ENCODE data around the gene ILDR2.
A peak's percentile ranks its signal among the peaks of the same experiment; 100 is the strongest.

Gene ILDR2

DNA sequence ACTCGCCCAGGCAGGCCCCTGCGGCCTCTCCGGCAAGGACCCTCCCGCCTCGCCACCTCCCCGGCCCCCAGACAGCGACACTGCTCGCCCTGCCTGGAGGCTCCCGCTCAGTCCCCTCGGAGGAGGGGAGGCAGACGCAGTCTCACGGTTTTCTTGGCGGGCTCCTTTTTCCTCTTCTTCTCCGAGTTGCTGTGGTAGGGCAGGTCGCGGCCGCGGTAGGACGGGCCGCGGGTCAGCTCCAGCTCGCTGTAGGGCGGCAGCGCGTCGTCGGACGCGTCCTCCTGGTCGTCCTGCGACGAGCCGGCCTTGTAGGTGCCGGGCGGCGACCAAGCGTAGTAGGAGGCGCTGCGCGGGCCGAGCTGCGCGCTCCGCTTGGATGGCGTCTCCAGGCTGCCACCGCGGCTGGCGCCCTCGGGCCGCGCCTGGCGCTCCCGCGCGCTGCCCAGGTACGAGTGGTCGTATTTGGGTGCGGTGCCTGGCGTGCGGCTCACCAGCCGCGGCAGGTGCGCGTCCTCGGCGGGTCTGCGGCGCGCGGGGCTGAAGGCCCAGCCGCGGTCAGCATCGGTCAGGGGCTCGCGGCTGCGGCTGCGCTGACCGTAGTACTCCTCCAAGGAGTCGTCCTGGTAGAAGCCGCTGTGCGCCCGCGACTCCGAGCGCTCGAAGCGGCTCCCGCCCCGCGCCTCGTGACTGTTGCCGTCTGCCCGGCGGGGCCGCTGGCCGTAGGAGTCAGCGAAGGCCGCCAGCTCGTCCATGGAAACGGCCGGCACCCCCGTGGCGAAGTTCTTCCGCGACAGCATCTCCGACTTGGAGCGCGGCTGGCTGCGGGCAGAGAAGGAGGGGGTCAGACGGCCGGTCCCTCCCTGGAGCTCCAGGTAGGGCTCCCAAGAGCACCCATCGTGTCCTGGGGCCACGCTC is 54.5 kb downstream of the ILDR2 start:
- DNase-seq, result no peak

DNA sequence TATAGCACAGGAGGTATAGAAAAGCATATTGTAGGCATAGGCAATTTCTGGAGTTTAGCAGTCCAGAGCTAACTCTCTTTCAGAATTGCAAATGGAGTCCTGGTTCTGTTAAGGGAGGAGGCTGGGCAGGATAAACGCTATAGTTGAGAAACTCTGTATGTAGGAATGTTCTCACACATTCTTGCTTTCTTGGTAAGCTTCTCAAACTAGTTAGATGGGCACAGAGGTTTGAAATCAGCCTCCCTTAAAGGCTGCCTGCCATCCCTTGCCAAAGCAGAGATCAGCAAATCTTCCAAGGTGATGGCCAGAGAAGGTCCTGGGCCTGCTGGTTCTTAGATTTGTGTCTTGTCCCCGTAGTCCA is 56.4 kb downstream of the ILDR2 start:
- no peak for DNase-seq

DNA sequence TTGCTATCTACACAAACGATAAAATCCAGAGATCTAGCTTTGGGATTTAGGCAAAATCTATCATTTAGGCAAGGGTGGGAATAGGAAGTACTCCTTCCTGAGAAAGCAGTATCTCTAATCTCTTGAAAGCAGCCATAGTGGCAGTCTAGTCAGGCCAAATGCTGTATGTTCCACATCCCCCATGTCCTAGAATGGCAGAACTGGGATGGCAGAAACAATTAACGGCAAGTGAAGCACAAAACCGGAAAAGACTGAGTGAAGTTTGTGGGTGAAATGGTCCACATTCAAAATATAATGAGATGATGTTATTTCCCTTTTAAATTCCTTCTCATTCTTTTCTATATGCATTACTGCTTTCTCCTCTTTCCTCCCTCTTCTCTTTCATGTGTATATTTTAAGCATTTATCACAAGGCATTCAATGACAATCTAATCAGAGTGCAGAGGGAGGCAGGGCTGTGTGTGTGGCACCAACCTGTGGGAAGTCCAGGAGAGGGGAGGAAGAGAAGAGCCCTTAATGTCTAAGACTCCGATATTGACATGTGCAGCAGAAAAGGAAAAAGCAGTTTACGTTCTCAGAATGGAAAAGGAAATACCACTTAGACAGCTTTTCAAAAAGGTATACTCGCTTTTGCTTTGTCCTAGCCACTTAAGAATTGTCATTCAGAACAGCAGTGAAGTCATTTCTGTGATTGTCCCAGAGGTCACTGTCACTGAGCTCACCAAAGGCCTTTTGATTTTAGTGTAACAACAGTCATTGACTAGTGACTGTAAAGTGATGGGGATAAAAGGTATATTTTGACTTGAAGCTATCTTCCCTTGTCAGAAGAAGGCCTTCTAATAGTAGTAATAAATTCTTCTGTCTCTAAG is 57.0 kb downstream of the ILDR2 start:
- DNase-seq, result no peak

DNA sequence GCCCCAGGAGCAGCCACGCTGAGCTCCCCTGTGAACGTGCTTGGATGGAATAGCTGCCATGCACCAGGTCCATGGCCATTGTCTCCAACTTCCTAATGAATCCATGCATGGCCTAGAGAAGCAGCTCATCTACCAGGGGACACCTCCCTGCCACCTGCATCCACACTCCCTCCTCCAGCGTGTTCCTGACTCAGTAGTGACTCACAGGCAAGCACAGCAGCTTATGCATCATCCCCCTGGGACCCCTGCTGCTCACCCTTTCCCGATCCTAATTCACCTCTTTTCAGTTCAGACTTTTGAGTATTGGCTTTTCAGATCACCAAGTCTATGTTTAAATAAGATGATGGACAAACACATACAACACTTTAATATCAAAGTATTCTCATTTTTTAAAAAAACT is 59.4 kb downstream of the ILDR2 start:
- no peak for DNase-seq

DNA sequence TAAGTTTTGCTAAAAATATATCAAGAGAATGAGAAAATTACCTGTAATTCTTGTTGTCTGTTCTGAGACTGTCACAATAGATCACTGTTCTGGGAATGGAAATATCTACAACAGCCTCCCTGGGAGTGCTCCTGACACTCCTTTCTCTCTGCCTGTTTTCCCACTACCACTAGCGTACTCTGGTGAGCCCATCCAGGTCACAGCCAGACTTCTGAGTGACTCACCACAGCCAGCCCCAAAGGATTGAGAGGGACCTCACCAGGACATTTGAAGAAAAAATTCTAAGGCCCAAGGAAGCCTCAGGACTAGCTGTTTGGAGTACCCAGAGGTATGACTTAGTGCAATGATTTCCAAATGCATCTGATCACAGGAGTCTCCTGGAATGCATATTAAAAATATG is 60.3 kb downstream of the ILDR2 start:
- DNase-seq, result no peak

DNA sequence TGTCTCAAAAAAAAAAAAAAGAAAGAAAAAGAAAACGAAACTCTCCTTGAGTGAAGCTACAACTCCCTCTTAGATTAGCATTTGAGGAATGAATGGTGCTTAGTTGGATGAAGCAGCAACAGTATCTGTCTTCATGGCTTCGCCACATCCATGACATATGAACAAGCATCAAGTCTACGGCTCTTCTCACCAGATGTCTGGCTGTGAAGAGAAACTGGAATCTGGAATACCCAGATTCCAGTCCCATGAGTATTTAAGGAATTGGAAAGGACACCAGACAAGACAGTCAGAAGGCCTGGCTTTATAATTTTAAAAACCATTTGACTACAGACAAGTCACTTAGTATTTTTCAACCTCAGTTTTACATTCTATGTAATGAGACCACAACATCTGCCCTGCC is 61.2 kb downstream of the ILDR2 start:
- DNase-seq, result no peak

DNA sequence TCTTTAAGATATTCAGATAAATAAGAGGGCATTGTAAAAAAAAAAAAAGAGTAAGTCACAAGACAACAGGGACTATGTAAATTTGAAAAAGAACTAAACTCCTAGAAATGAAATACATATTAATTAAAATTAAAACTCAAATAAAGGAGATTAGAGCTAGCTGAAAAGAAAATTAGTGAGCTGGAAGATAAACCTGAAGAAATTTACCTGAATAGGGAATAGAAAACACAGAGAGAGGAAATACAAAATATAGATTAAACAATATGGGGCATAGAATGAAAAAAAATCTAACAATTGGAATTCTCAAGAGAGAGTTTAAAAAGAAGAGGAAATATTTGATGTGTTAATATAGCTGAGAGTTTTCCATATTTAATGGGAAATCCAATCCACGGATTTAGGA is 63.7 kb downstream of the ILDR2 start:
- DNase-seq, result no peak

DNA sequence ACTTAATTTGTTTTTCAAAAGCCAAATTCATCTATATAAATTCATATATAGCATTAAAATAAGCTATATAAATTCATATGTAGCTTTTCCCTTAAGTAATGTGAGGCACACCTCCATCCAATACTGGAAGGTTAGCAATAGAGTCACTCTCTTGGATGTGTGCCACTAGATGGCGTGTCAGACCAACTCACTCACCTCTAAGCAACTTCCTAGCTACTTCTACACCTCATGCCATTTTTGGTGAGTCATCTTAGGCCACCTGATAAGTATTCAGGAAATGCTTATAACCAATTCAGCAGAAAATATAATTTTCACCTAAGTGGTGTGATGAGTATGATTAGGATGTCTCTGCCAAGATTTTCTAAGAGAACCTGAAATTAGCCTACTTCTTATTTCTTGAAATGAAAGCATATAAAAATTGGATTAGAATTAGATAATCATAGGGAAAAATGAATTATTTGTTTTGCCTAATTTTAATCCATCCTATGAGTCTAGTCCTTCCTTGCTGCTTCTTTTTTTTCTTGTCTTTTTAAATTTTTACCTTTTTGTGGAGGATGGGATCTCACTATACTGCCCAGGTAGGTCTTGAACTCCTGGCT is 64.8 kb downstream of the ILDR2 start:
- peak; percentile 2 to 39 (median 10) for DNase-seq

DNA sequence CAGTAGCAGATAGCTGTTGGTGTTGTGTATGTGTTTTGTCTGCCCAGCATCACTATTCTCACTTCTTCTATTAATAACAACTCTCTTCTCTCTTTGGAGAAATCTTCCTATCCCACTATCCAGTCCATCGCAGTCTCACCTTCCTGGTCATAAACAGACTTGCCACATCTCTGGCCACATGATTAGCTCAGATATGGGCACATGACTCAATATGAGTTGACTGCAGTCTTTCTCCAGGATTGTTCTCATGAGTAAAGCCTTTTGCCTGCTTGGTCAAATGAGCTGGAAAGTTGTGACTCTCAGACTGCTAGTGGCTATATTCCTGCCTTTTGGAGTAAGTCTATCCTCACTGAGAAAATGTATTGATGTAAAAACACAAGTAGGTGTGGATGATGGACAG is 66.4 kb downstream of the ILDR2 start:
- no peak for DNase-seq

DNA sequence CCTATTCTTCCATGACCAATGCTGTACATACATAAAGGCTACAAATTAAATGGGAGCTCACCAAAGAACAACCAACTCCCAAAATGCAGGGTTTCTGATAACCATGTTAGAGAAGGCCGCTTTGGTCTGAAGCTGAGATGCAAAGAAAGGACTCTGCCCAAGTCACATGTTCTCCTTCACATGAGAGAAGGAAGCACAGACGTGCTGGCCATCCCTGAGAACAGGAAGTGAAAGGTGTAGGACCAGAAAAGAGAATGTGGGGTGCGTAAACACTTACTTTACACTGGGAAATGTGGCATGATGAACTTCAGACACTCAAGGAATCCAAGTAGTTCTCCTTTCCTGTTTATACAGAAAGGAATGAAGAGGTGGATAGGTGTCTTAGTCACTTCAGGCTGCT is 67.6 kb downstream of the ILDR2 start:
- no peak for DNase-seq

DNA sequence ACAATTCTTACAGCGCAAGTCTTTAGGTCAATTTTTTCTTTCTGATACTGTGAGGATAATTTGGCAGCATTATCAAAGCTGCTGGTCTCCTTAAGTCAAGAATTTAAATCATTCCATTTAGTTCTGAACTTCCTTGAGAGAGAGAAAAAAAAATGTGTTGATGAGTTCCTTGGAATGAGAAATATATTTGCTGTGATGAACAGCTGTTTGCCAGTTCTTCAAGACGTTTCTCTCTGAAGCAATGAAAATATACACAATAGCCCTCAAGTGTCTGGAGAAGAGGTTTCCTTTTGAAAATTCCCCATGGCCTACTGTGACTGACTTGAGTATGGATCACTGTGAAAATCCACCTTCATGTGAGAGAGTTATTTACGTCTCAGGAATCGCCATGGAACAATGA is 68.3 kb downstream of the ILDR2 start:
- no peak for DNase-seq

DNA sequence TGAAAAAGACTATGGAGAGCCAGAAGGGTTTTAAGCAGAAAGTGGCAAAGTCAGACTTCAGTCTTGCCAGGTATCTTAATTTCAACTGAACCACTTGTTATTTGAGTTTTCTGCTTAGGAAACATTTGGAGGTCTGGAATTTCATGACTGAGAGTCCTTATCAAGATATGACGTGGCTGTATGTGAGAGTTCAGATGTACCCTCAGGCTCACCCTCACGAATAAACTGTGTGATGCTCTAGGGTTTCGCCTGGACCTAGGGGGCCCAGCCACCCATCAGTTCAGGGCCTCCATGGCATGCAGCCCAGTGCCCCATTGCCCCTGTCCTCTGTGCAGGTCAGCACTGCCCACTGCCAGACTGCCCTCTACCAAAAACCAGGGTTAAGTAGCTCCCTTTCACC is 68.7 kb downstream of the ILDR2 start:
- DNase-seq, result no peak

DNA sequence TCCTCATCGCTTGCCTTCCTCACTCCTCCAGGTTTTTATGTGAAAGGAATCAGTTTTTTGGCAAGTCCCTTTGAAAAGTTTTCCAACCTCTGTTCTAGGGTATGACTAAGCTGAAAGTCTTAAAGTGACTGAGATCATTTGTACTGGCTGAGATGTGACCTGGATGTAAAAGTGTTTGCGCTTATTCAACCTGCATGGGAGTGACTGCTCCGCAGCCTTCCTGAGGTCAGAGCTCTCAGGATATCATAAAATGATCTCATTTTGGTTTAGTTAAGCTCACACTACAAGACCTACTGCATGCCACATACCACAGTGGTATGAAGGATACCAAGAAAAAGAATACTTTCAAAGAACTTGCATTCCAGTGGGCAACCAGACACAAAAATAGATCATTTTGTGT is 69.4 kb downstream of the ILDR2 start:
- DNase-seq, result no peak

DNA sequence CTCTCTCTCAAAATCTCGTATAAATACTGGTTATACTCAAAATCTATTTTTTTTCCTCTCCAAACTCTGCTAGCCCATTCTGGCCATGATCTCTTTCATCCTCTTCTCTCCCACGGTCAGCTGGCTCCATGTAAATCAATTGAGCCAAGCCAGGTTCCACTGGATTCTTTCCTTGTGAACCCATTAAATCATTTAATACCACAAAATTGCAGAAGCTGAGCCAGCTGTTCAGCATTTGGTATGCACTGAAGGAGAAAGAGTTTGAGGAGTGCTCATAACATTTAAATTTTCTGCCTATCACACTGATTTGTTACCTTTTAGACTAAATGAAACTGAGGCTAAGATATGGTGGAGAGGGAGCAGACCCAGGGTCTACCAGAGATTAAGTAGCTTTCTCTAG is 70.2 kb downstream of the ILDR2 start:
- no peak for DNase-seq

DNA sequence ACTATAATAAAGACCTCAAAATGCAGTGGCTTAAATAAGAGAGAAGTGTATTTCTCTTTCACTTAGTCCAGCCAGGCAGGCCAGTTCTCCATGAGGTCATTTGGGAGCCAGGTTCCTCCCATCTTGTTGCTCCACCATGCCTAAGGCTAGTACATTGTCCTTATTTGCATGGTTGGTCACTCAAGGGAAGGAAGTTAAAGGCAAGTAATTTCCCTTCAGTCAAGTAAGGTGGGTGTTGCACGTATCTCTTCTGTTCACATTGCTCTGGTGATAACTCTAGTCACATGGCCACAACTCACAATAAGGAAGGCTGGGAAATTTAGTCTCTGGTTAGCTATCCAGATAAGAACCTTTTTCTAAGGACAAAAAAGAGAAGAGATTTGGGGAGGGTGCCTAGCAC is 72.1 kb downstream of the ILDR2 start:
- DNase-seq, result no peak

DNA sequence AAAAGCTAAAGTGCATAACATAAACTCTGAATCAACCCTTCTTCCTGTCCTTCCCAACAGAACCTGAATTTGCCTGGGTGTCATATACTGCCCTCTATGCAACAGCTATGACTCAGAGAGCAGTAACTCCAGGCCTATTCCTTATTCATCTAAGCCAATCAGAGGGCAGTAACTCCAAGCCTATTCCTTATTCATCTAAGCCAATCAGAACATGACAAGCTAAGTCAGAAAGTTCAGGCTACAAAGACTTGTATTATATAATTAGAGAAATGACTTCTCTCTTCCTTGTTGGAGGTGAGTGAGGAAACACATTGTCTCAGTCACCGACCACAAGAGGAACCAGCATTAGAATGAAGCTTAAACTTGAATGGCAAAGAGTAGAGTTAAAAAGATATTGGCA is 73.1 kb downstream of the ILDR2 start:
- DNase-seq, result no peak

DNA sequence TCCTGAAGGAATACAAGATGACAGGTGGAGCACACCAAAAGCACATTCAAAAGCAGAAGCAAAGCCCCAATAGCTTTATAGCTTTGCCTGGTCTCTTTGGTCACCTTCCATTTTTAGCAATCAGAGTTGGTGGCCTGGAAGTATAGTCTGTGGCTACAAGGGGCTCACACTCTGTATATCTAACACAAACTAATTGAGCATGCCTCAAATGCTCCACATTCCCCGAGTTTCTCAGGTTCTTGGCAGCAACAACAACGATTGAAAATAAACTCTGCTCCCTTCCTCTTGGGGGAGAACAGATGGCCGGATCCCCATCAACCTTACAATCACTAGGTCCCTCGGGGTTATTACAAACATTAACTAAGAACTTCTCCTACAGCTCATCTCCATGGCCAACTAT is 74.4 kb downstream of the ILDR2 start:
- no peak for DNase-seq

DNA sequence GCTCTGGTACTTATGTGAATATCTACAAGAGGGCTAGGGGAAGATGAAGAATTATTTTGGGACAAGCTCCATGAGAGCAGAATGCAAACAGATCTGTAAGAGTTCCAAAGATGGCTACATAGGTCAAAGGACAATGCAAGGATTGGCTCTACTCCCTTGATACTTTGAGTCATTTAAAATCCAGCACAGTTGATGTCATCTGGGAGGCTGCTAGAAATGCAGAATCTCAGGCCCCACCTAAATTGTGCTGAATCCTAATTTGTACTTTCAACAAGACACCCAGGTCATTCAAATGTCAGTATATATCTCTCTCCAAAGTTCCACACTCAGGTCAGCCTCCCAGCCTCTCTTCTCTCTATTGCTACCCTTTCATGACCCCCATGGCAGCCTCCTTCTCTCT is 75.6 kb downstream of the ILDR2 start:
- DNase-seq, result no peak

DNA sequence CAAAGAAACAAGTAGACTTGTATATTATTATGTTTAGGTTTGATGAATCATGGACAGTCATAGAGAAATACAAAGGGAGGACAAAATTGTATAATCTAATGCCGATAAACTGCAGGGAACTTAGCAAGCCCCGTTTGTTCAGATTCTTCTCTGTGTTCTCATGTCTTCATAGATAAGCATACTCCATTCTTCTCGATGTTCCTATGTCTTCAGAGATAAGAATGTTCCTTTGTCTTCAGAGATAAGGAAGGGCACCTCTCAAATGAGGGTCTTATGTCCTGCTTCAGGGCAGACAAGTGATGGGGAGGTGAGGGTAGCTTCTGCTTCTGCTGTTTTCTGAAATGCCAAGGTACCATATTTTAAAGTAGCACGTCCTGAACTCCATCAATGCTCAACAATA is 79.6 kb downstream of the ILDR2 start:
- no peak for DNase-seq

DNA sequence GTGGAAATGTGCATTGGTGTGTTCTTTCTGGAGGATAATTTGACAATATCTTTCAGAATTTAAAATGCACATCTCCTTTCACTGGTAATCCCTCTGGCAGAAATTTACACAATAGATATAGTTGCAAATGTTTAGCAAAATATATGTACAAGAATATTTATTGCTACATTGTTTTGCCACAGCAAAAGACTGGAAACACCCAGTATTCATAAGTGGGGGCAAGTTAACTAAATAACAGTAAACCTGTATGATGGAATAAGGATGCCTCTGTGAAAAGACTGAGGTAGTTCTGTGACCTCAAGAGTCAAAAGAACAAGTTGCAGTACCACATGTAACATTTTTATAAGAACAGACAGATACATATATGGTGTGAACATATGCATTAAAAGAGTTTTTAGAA is 85.6 kb downstream of the ILDR2 start:
- no peak for DNase-seq

DNA sequence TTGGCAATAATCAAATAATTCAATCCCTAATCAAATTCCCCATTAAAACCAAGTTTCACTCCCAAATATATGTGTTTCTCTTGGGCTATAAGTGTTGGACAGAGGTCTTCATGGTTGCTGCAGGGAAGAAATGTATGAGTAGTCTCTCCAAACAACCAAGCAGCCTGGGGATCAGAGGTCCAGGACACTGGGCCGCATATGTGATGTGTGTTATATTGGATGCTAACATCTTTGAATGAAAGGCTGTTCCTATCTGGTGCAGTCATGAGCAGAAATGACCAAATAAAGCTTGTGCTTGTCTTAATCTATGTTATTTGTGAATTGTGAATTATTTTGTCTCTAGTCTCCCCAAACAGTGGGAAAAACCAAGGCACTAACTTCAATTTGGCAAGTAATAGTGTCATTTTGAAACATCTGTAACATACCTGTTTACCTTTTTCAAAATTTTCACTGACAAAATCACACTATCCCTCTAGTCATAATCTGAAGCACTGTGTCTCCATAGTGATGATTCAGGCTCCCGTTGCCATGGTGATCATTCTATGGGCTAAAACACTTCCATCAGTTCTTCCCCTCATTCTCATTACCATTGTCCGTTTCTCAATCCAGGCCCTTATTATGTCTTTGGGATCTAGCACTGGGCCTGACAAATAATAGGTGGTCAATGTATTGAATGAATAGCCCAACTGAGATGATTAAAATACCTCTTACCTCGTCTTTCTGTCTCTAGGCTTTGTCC is 86.8 kb downstream of the ILDR2 start:
- no peak for DNase-seq

DNA sequence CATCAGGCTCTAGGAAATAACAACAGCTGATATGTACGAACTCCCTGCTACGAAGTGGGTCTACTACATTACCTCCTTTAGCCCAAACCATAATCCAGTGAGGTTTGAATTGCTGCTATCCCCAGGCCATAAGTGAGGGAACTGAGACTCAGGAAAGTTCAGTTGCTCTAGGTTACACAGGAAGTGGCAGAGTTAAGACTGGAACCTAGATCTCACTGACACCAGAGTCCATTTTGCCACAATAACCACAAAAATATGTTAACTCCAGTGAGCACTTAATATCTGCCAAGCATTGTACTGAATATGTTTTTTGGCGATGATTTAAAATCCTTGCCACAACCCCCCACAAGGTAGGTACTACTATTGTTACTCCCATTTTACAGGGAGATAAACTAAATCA is 90.4 kb downstream of the ILDR2 start:
- DNase-seq, result no peak

DNA sequence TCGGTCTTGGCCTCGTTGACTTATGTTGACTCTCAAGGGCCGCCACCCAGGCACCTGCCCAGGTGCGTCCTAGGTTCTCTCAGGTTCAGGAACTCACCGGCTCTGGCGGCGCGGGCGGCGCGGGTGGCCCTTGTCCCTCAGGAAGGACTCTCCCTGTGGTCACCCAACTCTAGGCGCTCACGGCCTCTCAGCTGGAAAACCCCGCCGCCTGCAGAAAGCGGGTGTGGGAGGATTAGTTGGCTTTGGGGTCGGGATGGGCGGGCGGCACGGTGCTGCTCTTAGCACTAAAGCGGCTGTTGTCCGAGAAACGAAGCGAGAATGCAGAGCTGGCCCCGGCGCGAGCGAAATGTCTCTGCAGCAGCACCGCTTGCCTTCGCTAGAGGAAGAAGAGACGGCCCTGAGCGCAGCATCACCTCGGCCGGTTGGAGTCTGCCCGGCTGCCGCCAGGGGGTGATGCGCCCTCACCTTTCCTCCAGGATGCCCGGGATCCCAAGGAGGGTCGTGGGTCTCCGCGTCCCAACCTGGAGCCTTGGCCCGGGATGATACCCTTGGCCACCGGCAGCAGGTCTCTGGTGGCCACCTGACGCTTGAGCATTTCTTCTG is 91.2 kb downstream of the ILDR2 start:
- peak in 1 of 4 experiments; percentile 26 for DNase-seq

Measured in activated naive CD4-positive, alpha-beta T cell (primary cell).